HG03095 (cell line): Measurements from ENCODE around the gene TBX4.

Source experiments
- ATAC-seq: cut with Tn5 transposase; IDR thresholded peaks from one replicate; pipeline ENCODE4 v1.9.1; 2021; ENCODE audit warnings: moderate library complexity; ENCODE audit not compliant: unreplicated experiment

Gene TBX4

GRCh38 chr17:61412860-61413660 lies 39.2 kb upstream of the TBX4 start:
- no peak for ATAC-seq

GRCh38 chr17:61413661-61414126 lies 38.5 kb upstream of the TBX4 start:
- no peak for ATAC-seq

GRCh38 chr17:61414141-61414935 lies 37.9 kb upstream of the TBX4 start:
- ATAC-seq = no peak

- ATAC-seq = no peak
These were observed 37.3 kb upstream of the TBX4 start for GRCh38 chr17:61414936-61415251.

GRCh38 chr17:61415374-61416210 lies 36.6 kb upstream of the TBX4 start:
- no peak for ATAC-seq

- ATAC-seq = no peak
These were observed 36.0 kb upstream of the TBX4 start for GRCh38 chr17:61416211-61416539.

- ATAC-seq = no peak
These were observed 35.5 kb upstream of the TBX4 start for GRCh38 chr17:61416540-61417363.

GRCh38 chr17:61418449-61418848 lies 33.8 kb upstream of the TBX4 start:
- ATAC-seq = no peak

GRCh38 chr17:61419496-61420046 lies 32.7 kb upstream of the TBX4 start:
- ATAC-seq = no peak

- ATAC-seq = no peak
These were observed 32.2 kb upstream of the TBX4 start for GRCh38 chr17:61420052-61420451.

- no peak for ATAC-seq
These were observed 31.4 kb upstream of the TBX4 start for GRCh38 chr17:61420745-61421398.

- ATAC-seq = no peak
These were observed 30.8 kb upstream of the TBX4 start for GRCh38 chr17:61421460-61421859.

GRCh38 chr17:61422116-61422799 lies 30.0 kb upstream of the TBX4 start:
- ATAC-seq = no peak

- no peak for ATAC-seq
These were observed 29.4 kb upstream of the TBX4 start for GRCh38 chr17:61422869-61423268.

GRCh38 chr17:61423967-61424649 lies 28.1 kb upstream of the TBX4 start:
- ATAC-seq = no peak

GRCh38 chr17:61425682-61426481 lies 26.3 kb upstream of the TBX4 start:
- no peak for ATAC-seq

GRCh38 chr17:61426482-61427304 lies 25.5 kb upstream of the TBX4 start:
- ATAC-seq = no peak
